GM19099 (cell line): ENCODE results near the gene TMOD2.

Experiments used
- POLR2A ChIP-seq: IDR thresholded peaks from 3 replicates; pipeline ENCODE4 v1.6.1; 2011; ENCODE audit warnings: low read depth; ENCODE audit not compliant: insufficient read length; ENCODE audit errors: extremely low read depth

Gene TMOD2

GRCh38 chr15:51780636-51781035 is 29.2 kb downstream of the TMOD2 start:
- no peak for TF ChIP-seq POLR2A

- no peak for TF ChIP-seq POLR2A
Measured at GRCh38 chr15:51781506-51781905, 30.1 kb downstream of the TMOD2 start.

GRCh38 chr15:51782357-51782896 is 31.0 kb downstream of the TMOD2 start:
- TF ChIP-seq POLR2A = no peak

- TF ChIP-seq POLR2A = no peak
Measured at GRCh38 chr15:51783967-51784366, 32.6 kb downstream of the TMOD2 start.

GRCh38 chr15:51793521-51794305 is 42.3 kb downstream of the TMOD2 start:
- TF ChIP-seq POLR2A = no peak

GRCh38 chr15:51796847-51797401 is 45.5 kb downstream of the TMOD2 start:
- no peak for TF ChIP-seq POLR2A

GRCh38 chr15:51798281-51798680 is 46.9 kb downstream of the TMOD2 start:
- TF ChIP-seq POLR2A = no peak

- TF ChIP-seq POLR2A = no peak
Measured at GRCh38 chr15:51799282-51800252, 48.2 kb downstream of the TMOD2 start.

GRCh38 chr15:51801391-51801835 is 50.0 kb downstream of the TMOD2 start:
- TF ChIP-seq POLR2A = no peak

GRCh38 chr15:51802593-51802992 is 51.2 kb downstream of the TMOD2 start:
- no peak for TF ChIP-seq POLR2A

- TF ChIP-seq POLR2A = no peak
Measured at GRCh38 chr15:51803965-51804364, 52.6 kb downstream of the TMOD2 start.

GRCh38 chr15:51806123-51806522 is 54.7 kb downstream of the TMOD2 start:
- no peak for TF ChIP-seq POLR2A

GRCh38 chr15:51809457-51809856 is 58.1 kb downstream of the TMOD2 start:
- TF ChIP-seq POLR2A = no peak

- no peak for TF ChIP-seq POLR2A
Measured at GRCh38 chr15:51812598-51812997, 61.2 kb downstream of the TMOD2 start.

GRCh38 chr15:51814606-51815005 is 63.2 kb downstream of the TMOD2 start:
- TF ChIP-seq POLR2A = no peak
